ENCODE results near the gene DLG2. TPM values are rescaled to one million over a fixed set of nuclear protein-coding genes. Genes with fewer than 3 reads are reported as not detected.

The DLG2 gene
- total and polyA plus RNA-seq, 9 of the 15 experiments (the other 6 are each of a cell fraction or from before 2014, with no cell fraction given) = 0.52 to 1.6 (median 0.95) TPM

GRCh38 chr11:84452211-84452610, 1174.9 kb downstream of the DLG2 start:
- in situ Hi-C loops (cut with MboI) = no loop called here
- TF ChIP-seq MCM5 (IDR thresholded peaks at IDR 0.05; ENCODE audit: low read depth) = no peak
- no peak for TF ChIP-seq U2AF2 (optimal IDR thresholded peaks at IDR 0.05; ENCODE audit: low read depth, low read length)
- TF ChIP-seq BCLAF1 (IDR thresholded peaks at IDR 0.05; ENCODE audit: borderline replicate concordance in 1 of 2, control insufficient read depth in 1 of 2, low read depth in 2 of 2, low read length in 1 of 2) = no peak
- no peak for TF ChIP-seq ZNF407 (IDR thresholded peaks at IDR 0.05; ENCODE audit: low read depth)
- TF ChIP-seq ARID3B (CRISPR knock-in tag; IDR thresholded peaks at IDR 0.05; ENCODE audit: borderline replicate concordance) = no peak
- TF ChIP-seq ZNF583 (CRISPR knock-in tag; IDR thresholded peaks at IDR 0.05) = no peak
- no peak for TF ChIP-seq TRIM24 (IDR thresholded peaks at IDR 0.05)
- TF ChIP-seq ETS2 (tag; IDR thresholded peaks at IDR 0.05; ENCODE audit: borderline replicate concordance, poor library complexity, severe bottlenecking) = no peak
- no peak for TF ChIP-seq FOXA3 (CRISPR knock-in tag; conservative IDR thresholded peaks at IDR 0.05 in 1 of 2, IDR thresholded peaks at IDR 0.05 in 1 of 2)

More at GRCh38 chr11:84452211-84452610, 1174.9 kb downstream of the DLG2 start:
- Histone ChIP-seq H3K4me2 (ENCODE audit: insufficient read depth, low read length) (no peak overlapping the region), H3K36me3 (ENCODE audit: control insufficient read depth, insufficient read depth, low read length) (no peaks in the 10 kb centered on the region), H3K9ac (ENCODE audit: insufficient read depth in 1 of 2, low read depth in 2 of 2, low read length in 2 of 2) (no peak overlapping the region), H3K79me2 (ENCODE audit: control insufficient read depth, insufficient read depth, low read length) (no peaks in the 10 kb centered on the region), H3K4me3 (no peak overlapping the region), H2AFZ (ENCODE audit: low read depth, low read length) (no peak overlapping the region), H4K20me1 (replicated peaks; ENCODE audit: control insufficient read depth, insufficient read depth, low read length) (no peaks in the 10 kb centered on the region), H3K9me1 (ENCODE audit: control insufficient read depth, insufficient read depth, low read length) (no peaks in the 10 kb centered on the region), H3K27me3 (ENCODE audit: control insufficient read depth in 2 of 2, insufficient read depth in 2 of 2, low read length in 2 of 2) (no peaks in the 10 kb centered on the region), H3K27ac (ENCODE audit: extremely low read depth, low read depth, low read length) (no peak overlapping the region), H3K9me3 (replicated peaks; ENCODE audit: control insufficient read depth, insufficient read depth, low read depth, low read length) (no peaks in the 10 kb centered on the region), H3K4me1 (replicated peaks in 1 of 2; ENCODE audit: control insufficient read depth in 2 of 2, insufficient read depth in 2 of 2, low read length in 2 of 2) (no peaks in the 10 kb centered on the region)
- DNase-seq (ENCODE audit: extremely low read depth in 1 of 4, low spot score in 3 of 4) (no peak), ATAC-seq (no peak), FAIRE-seq (no peak)
- BruUV-seq (replicated peaks) = no TSS peak
- ChIA-PET POLR2A (no interaction called here), CTCF (ENCODE audit: low intra/inter-chr PET ratio) (no interaction called here)
- intact Hi-C loops (cut with micrococcal nuclease) = no loop called here

Data from K562 (cell line).